GM12878 (cell line): ENCODE results near the gene PELO. TPM values are rescaled to one million over a fixed set of nuclear protein-coding genes. Genes with fewer than 3 reads are reported as not detected.

Source experiments
- ATAC-seq: fragments of 200-7000 bp; cut with Tn5 transposase; 3 replicates; pipeline ENCODE4 v1.9.1; 2020; ENCODE audit warnings: mild to moderate bottlenecking, moderate library complexity
- BruUV-seq: library from RNA; stranded (reverse); fragments of 400-500 nt; replicated peaks from 2 replicates; lab custom pipeline; 2021; lab: Mats Ljungman, UMichigan
- CTCF ChIA-PET: fragments of 300-600 bp; sonication (Branson Sonifier 250); formaldehyde crosslinking; extraction: SDS; loops from one replicate; lab custom pipeline; 2021; ENCODE audit warnings: inconsistent platforms; lab: Yijun Ruan, JAX
- POLR2A ChIA-PET: fragments of 350-600 bp; formaldehyde crosslinking; extraction: SDS; loops from one replicate; lab custom pipeline; 2021; ENCODE audit warnings: inconsistent platforms; lab: Charles Lee
- RAD21 ChIA-PET: fragments of 300-600 bp; sonication (Branson Sonifier 250); formaldehyde crosslinking; loops from one replicate; lab custom pipeline; 2023; ENCODE audit warnings: antibody characterized with exemption; ENCODE audit not compliant: unreplicated experiment; lab: Charles Lee
- SMC1A ChIA-PET: fragments of 300-600 bp; sonication (Branson Sonifier 250); formaldehyde crosslinking; loops from one replicate; lab custom pipeline; 2023; ENCODE audit not compliant: unreplicated experiment, uncharacterized antibody; lab: Charles Lee
- DNase-seq: peaks from one replicate; pipeline ENCODE4 v3.0.0-alpha.2; 2011; ENCODE audit warnings: low read depth, low spot score
- FAIRE-seq: peaks from 3 replicates; lab custom pipeline; 2011; peaks lifted over from hg19 to GRCh38; lab: Jason Lieb, UNC
- H2AFZ ChIP-seq: 2 replicates; pipeline ENCODE4 v1.6.0; 2011; ENCODE audit warnings: low read depth, low read length, control low read depth; ENCODE audit not compliant: control insufficient read depth
- H3K27ac ChIP-seq: 2 replicates; pipeline ENCODE4 v1.5.1; 2011; ENCODE audit warnings: control low read depth; ENCODE audit not compliant: control insufficient read depth, insufficient read depth
- H3K27me3 ChIP-seq, 2 experiments: replicated peaks in 1 of 2; 2 replicates each; pipeline versions ENCODE4 v1.6.0 to v1.6.1; 2011; ENCODE audit warnings: low read length in 1 of 2; ENCODE audit not compliant: control insufficient read depth in 2 of 2, insufficient read depth in 2 of 2
- H3K36me3 ChIP-seq, 2 experiments: 2 replicates each; pipeline ENCODE4 v1.5.1; 2011; ENCODE audit warnings: low read length in 1 of 2; ENCODE audit not compliant: control insufficient read depth in 2 of 2, insufficient read depth in 2 of 2
- H3K4me1 ChIP-seq: 2 replicates; pipeline ENCODE4 v1.6.1; 2011; ENCODE audit warnings: mild to moderate bottlenecking, low read length, moderate library complexity, mixed read lengths; ENCODE audit not compliant: control insufficient read depth, insufficient read depth
- H3K4me2 ChIP-seq: 2 replicates; pipeline ENCODE4 v1.6.0; 2011; ENCODE audit warnings: control low read depth; ENCODE audit not compliant: control insufficient read depth, insufficient read depth
- H3K4me3 ChIP-seq: fragments of 200-600 bp; sonication (generic); 2 replicates; pipeline ENCODE4 v1.5.1; 2016
- H3K79me2 ChIP-seq: 2 replicates; pipeline ENCODE4 v1.6.0; 2011; ENCODE audit warnings: low read length; ENCODE audit not compliant: control insufficient read depth, insufficient read depth
- H3K9ac ChIP-seq: 2 replicates; pipeline ENCODE4 v1.8.0; 2011; ENCODE audit warnings: low read length, control low read depth, mixed read lengths; ENCODE audit not compliant: control insufficient read depth, insufficient read depth
- H3K9me3 ChIP-seq: replicated peaks from 3 replicates; pipeline ENCODE4 v1.5.1; 2011; ENCODE audit warnings: mild to moderate bottlenecking, low read length; ENCODE audit not compliant: control insufficient read depth, insufficient read depth
- H4K20me1 ChIP-seq: 2 replicates; pipeline ENCODE4 v1.6.0; 2011; ENCODE audit not compliant: control insufficient read depth, insufficient read depth
- CBX5 ChIP-seq: sonication (generic); IDR thresholded peaks from 2 replicates; pipeline ENCODE4 v1.6.1; 2016; ENCODE audit warnings: low read depth, moderate library complexity, mild to moderate bottlenecking, inconsistent platforms
- CHD4 ChIP-seq: fragments of 200-600 bp; sonication (generic); IDR thresholded peaks from 2 replicates; pipeline ENCODE4 v1.6.1; 2016; ENCODE audit warnings: mild to moderate bottlenecking
- CTCF ChIP-seq, 3 experiments: IDR thresholded peaks in 2 of 3; conservative IDR thresholded peaks in 1 of 3; 2 replicates each; pipeline ENCODE4 v1.5.1; 2011; ENCODE audit warnings: low read depth in 3 of 3, low read length in 3 of 3, mild to moderate bottlenecking in 3 of 3, control low read depth in 2 of 3, moderate library complexity in 2 of 3, inconsistent platforms in 1 of 3, mixed read lengths in 1 of 3; ENCODE audit not compliant: control insufficient read depth in 2 of 3, insufficient read depth in 1 of 3; ENCODE audit errors: extremely low read depth in 1 of 3
- EP300 ChIP-seq, 2 experiments: fragments of 150-350 bp in 1 of 2; IDR thresholded peaks; 2 replicates each; pipeline ENCODE4 v1.6.1; 2011 to 2012; ENCODE audit warnings: low read depth in 2 of 2, low read length in 2 of 2, borderline replicate concordance in 1 of 2, improper control_type of control experiment in 1 of 2, inconsistent platforms in 1 of 2; ENCODE audit not compliant: control insufficient read depth in 1 of 2
- IKZF2 ChIP-seq, 2 experiments: fragments of 450-650 bp; IDR thresholded peaks; 2 replicates each; pipeline ENCODE4 v1.6.1; 2017; ENCODE audit warnings: mild to moderate bottlenecking in 2 of 2, moderate library complexity in 2 of 2
- MYB ChIP-seq: fragments of 150-350 bp; IDR thresholded peaks from 2 replicates; pipeline ENCODE4 v1.6.1; 2014; ENCODE audit warnings: mild to moderate bottlenecking, low read depth, low read length, borderline replicate concordance
- PAX5 ChIP-seq: IDR thresholded peaks from 2 replicates; pipeline ENCODE4 v1.6.1; 2011; ENCODE audit warnings: low read depth, low read length, borderline replicate concordance
- RCOR1 ChIP-seq: conservative IDR thresholded peaks from 2 replicates; pipeline ENCODE4 v1.6.1; 2012; ENCODE audit warnings: low read depth, low read length, improper control_type of control experiment
- STAT1 ChIP-seq: fragments of 450-650 bp; conservative IDR thresholded peaks from 2 replicates; pipeline ENCODE4 v1.6.1; 2014; ENCODE audit warnings: antibody characterized with exemption, mild to moderate bottlenecking
- TCF12 ChIP-seq: IDR thresholded peaks from 2 replicates; pipeline ENCODE4 v1.6.1; 2011; ENCODE audit warnings: low read depth, mild to moderate bottlenecking, low read length
- WGBS: methylation state at CpG from one replicate; pipeline ENCODE4 v1.1.6; 2016; ENCODE audit warnings: low lambda C conversion rate; ENCODE audit not compliant: insufficient replicate concordance, insufficient coverage; ENCODE audit errors: missing lambda C conversion rate; 5-methylcytosine and 5-hydroxymethylcytosine counted together
- in situ Hi-C: fragments of 300-500 bp; cut with MboI; formaldehyde crosslinking; loops from 9 replicates; pipeline ENCODE4 v1.14.3; 2018; ENCODE audit warnings: mixed read lengths
- intact Hi-C: fragments of 100-400 bp; cut with micrococcal nuclease; formaldehyde crosslinking; loops from one replicate; pipeline ENCODE4 v1.14.2; 2022; ENCODE audit not compliant: unreplicated experiment
- polyA plus RNA-seq, 11 experiments: library from polyadenylated mRNA; depleted of rRNA in 4 of 11; unstranded in 6 of 11; stranded (reverse) in 5 of 11; fragments of >200 nt; fragmentation: Nextera tagmentation in 4 of 11; fragmentation: Illumina TruSeq in 1 of 11; extraction: Ambion mirVana in 4 of 11; extraction: Trizol in 1 of 11; gene quantifications; 1 replicate in 1 of 11; 2 replicates in 10 of 11; pipeline versions ENCODE4 v1.2.1 to v1.2.3, GENCODE V29; 2011 to 2016; ENCODE audit warnings: inconsistent platforms in 2 of 11, missing spikeins in 2 of 11, low read depth in 1 of 11
- total RNA-seq, 4 experiments: library from RNA; depleted of rRNA in 3 of 4; stranded (reverse); fragments of >200 nt in 3 of 4; fragmentation: Illumina TruSeq in 1 of 4; extraction: Trizol in 1 of 4; gene quantifications; 2 replicates each; pipeline versions ENCODE4 v1.2.1 to v1.2.3, GENCODE V29; 2013 to 2021
- TF ChIP-seq, protein P1 (sequence below): IDR thresholded peaks from 2 replicates; pipeline ENCODE4 v1.6.1; 2011; ENCODE audit warnings: borderline replicate concordance, low read depth, mild to moderate bottlenecking, moderate library complexity, low read length; ENCODE audit not compliant: insufficient read depth, poor library complexity, severe bottlenecking
- TF ChIP-seq, protein P2 (sequence below): fragments of 450-650 bp; IDR thresholded peaks from 2 replicates; pipeline ENCODE4 v1.6.1; 2014; ENCODE audit warnings: mild to moderate bottlenecking
- TF ChIP-seq, protein P3 (sequence below): fragments of 450-650 bp; IDR thresholded peaks from 2 replicates; pipeline ENCODE4 v1.6.1; 2017; ENCODE audit warnings: antibody characterized with exemption, mild to moderate bottlenecking, moderate library complexity
- TF ChIP-seq, protein P4 (sequence below): fragments of 450-650 bp; IDR thresholded peaks from 2 replicates; pipeline ENCODE4 v1.6.1; 2018; ENCODE audit warnings: borderline replicate concordance, mild to moderate bottlenecking; ENCODE audit not compliant: partially characterized antibody

The PELO gene
- total and polyA plus RNA-seq, 10 of the 15 experiments (the other 5 are each of a cell fraction or from before 2014, with no cell fraction given), result 5.6 to 11.9 (median 8.7) TPM

DNA sequence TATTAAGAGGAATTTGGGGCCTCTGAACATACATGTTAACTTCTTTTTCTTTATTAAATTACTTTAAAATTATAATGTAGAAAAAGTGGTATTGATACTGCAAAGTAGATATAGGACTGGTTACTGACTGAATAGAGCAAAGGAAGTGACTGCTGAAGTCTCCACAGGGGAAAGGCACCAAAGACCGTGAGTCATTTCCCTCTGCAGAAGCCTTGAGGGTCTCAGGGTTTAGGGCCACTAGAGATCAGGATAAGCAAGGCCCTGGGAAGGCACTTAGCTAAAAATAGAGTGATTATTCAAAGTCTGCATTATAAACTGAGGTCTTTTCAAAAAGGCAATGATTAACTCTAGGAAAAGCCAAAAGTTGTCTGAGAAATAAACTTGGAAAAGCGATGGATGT is 44.7 kb upstream of the PELO start:
- Histone ChIP-seq H3K27me3 (no peaks in the 10 kb centered on the region; a peak in 1 of 4 replicates), H3K36me3 (no peaks in the 10 kb centered on the region), H3K4me3 (no peak overlapping the region), H3K9me3 (no peaks in the 10 kb centered on the region), H3K9ac (no peak overlapping the region), H3K4me1 (no peaks in the 10 kb centered on the region), H4K20me1 (no peaks in the 10 kb centered on the region), H2AFZ (no peak overlapping the region), H3K27ac (no peak overlapping the region), H3K79me2 (no peaks in the 10 kb centered on the region), H3K4me2 (no peak overlapping the region)
- DNase-seq, result no peak
- no TSS peak for BruUV-seq
- ATAC-seq, result no peak
- RAD21 ChIA-PET, result no interaction called here
- FAIRE-seq, result no peak
- CTCF ChIA-PET, result interaction anchor here (1.1 kb wide), 1 partner anchor 24 kb away, joined by 4 read pairs; no protein-coding TSS in a partner anchor
- SMC1A ChIA-PET, result no interaction called here
- intact Hi-C loops, result no loop called here
- WGBS, result 40% methylated on average over 2 of the region's 2 CpGs
- POLR2A ChIA-PET, result no interaction called here
- in situ Hi-C loops, result no loop called here
- TF ChIP-seq CHD4 (no peak), EP300 (IDR thresholded peaks at IDR 0.05; ENCODE audit: borderline replicate concordance in 1 of 2, control insufficient read depth in 1 of 2, low read depth in 2 of 2, low read length in 2 of 2) (no peak), MYB (no peak), RCOR1 (no peak), TCF12 (no peak), IKZF2 (IDR thresholded peaks at IDR 0.05) (no peak), CTCF (IDR thresholded peaks at IDR 0.05 in 2 of 3, conservative IDR thresholded peaks at IDR 0.05 in 1 of 3; ENCODE audit: control insufficient read depth in 2 of 3, extremely low read depth in 1 of 3, insufficient read depth in 1 of 3, low read depth in 3 of 3, low read length in 3 of 3) (no peak), PAX5 (no peak), CBX5 (no peak), STAT1 (no peak)
- TF ChIP-seq, protein P1, sequence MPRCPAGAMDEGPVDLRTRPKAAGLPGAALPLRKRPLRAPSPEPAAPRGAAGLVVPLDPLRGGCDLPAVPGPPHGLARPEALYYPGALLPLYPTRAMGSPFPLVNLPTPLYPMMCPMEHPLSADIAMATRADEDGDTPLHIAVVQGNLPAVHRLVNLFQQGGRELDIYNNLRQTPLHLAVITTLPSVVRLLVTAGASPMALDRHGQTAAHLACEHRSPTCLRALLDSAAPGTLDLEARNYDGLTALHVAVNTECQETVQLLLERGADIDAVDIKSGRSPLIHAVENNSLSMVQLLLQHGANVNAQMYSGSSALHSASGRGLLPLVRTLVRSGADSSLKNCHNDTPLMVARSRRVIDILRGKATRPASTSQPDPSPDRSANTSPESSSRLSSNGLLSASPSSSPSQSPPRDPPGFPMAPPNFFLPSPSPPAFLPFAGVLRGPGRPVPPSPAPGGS, result no peak
- TF ChIP-seq, protein P2, sequence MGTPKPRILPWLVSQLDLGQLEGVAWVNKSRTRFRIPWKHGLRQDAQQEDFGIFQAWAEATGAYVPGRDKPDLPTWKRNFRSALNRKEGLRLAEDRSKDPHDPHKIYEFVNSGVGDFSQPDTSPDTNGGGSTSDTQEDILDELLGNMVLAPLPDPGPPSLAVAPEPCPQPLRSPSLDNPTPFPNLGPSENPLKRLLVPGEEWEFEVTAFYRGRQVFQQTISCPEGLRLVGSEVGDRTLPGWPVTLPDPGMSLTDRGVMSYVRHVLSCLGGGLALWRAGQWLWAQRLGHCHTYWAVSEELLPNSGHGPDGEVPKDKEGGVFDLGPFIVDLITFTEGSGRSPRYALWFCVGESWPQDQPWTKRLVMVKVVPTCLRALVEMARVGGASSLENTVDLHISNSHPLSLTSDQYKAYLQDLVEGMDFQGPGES, result no peak
- TF ChIP-seq, protein P3, sequence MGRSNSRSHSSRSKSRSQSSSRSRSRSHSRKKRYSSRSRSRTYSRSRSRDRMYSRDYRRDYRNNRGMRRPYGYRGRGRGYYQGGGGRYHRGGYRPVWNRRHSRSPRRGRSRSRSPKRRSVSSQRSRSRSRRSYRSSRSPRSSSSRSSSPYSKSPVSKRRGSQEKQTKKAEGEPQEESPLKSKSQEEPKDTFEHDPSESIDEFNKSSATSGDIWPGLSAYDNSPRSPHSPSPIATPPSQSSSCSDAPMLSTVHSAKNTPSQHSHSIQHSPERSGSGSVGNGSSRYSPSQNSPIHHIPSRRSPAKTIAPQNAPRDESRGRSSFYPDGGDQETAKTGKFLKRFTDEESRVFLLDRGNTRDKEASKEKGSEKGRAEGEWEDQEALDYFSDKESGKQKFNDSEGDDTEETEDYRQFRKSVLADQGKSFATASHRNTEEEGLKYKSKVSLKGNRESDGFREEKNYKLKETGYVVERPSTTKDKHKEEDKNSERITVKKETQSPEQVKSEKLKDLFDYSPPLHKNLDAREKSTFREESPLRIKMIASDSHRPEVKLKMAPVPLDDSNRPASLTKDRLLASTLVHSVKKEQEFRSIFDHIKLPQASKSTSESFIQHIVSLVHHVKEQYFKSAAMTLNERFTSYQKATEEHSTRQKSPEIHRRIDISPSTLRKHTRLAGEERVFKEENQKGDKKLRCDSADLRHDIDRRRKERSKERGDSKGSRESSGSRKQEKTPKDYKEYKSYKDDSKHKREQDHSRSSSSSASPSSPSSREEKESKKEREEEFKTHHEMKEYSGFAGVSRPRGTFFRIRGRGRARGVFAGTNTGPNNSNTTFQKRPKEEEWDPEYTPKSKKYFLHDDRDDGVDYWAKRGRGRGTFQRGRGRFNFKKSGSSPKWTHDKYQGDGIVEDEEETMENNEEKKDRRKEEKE, result no peak
- TF ChIP-seq, protein P4, sequence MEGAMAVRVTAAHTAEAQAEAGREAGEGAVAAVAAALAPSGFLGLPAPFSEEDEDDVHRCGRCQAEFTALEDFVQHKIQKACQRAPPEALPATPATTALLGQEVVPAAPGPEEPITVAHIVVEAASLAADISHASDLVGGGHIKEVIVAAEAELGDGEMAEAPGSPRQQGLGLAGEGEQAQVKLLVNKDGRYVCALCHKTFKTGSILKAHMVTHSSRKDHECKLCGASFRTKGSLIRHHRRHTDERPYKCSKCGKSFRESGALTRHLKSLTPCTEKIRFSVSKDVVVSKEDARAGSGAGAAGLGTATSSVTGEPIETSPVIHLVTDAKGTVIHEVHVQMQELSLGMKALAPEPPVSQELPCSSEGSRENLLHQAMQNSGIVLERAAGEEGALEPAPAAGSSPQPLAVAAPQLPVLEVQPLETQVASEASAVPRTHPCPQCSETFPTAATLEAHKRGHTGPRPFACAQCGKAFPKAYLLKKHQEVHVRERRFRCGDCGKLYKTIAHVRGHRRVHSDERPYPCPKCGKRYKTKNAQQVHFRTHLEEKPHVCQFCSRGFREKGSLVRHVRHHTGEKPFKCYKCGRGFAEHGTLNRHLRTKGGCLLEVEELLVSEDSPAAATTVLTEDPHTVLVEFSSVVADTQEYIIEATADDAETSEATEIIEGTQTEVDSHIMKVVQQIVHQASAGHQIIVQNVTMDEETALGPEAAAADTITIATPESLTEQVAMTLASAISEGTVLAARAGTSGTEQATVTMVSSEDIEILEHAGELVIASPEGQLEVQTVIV, result no peak
